PFSK-1 (cell line): ENCODE results near the gene CAV1.

Experiments
- FOXP2 ChIP-seq: optimal IDR thresholded peaks from 2 replicates; pipeline ENCODE3; 2011; ENCODE audit warnings: borderline replicate concordance, control low read depth, inconsistent platforms; ENCODE audit not compliant: insufficient read depth; ENCODE audit errors: extremely low read length, extremely low read depth
- POLR2AphosphoS5 ChIP-seq: IDR thresholded peaks from 2 replicates; pipeline ENCODE4 v1.6.1; 2012; ENCODE audit warnings: low read depth, mild to moderate bottlenecking, control low read depth, low read length, moderate library complexity
- REST ChIP-seq, 2 experiments: IDR thresholded peaks; 2 replicates each; pipeline versions ENCODE4 v1.6.1 to v1.8.0; 2011 to 2012; ENCODE audit warnings: low read depth in 2 of 2, low read length in 2 of 2, control low read depth in 1 of 2, inconsistent platforms in 1 of 2, mild to moderate bottlenecking in 1 of 2, moderate library complexity in 1 of 2; ENCODE audit not compliant: insufficient read depth in 1 of 2
- SIN3A ChIP-seq: IDR thresholded peaks from 2 replicates; pipeline ENCODE4 v1.6.1; 2012; ENCODE audit warnings: mild to moderate bottlenecking, low read length, moderate library complexity, borderline replicate concordance; ENCODE audit not compliant: insufficient read depth
- TAF1 ChIP-seq: IDR thresholded peaks from 2 replicates; pipeline ENCODE4 v1.6.1; 2012; ENCODE audit warnings: low read length, control low read depth, borderline replicate concordance; ENCODE audit not compliant: insufficient read depth

Gene CAV1

GRCh38 chr7:116585392-116585791 lies 60.6 kb downstream of the CAV1 start:
- no peak for TF ChIP-seq SIN3A
- TF ChIP-seq TAF1, result no peak
- no peak for TF ChIP-seq REST (IDR thresholded peaks at IDR 0.05; ENCODE audit: insufficient read depth in 1 of 2, low read depth in 2 of 2, low read length in 2 of 2)
- TF ChIP-seq FOXP2, result no peak
- no peak for TF ChIP-seq POLR2AphosphoS5

GRCh38 chr7:116585967-116586366 lies 61.1 kb downstream of the CAV1 start:
- no peak for TF ChIP-seq REST (IDR thresholded peaks at IDR 0.05; ENCODE audit: insufficient read depth in 1 of 2, low read depth in 2 of 2, low read length in 2 of 2)
- TF ChIP-seq FOXP2, result no peak
- TF ChIP-seq SIN3A, result no peak
- TF ChIP-seq POLR2AphosphoS5, result no peak

GRCh38 chr7:116588225-116588624 lies 63.4 kb downstream of the CAV1 start:
- TF ChIP-seq SIN3A, result no peak
- no peak for TF ChIP-seq POLR2AphosphoS5
- peak; percentile 15 for TF ChIP-seq FOXP2

GRCh38 chr7:116588641-116589594 lies 64.1 kb downstream of the CAV1 start:
- TF ChIP-seq FOXP2 (no peak), SIN3A (no peak), POLR2AphosphoS5 (no peak), REST (IDR thresholded peaks at IDR 0.05; ENCODE audit: insufficient read depth in 1 of 2, low read depth in 2 of 2, low read length in 2 of 2) (no peak), TAF1 (no peak)

GRCh38 chr7:116591202-116592040 lies 66.6 kb downstream of the CAV1 start:
- TF ChIP-seq FOXP2 (no peak), TAF1 (no peak), REST (IDR thresholded peaks at IDR 0.05; ENCODE audit: insufficient read depth in 1 of 2, low read depth in 2 of 2, low read length in 2 of 2) (no peak), SIN3A (no peak)
